HG03378 (cell line): Measurements from ENCODE around the gene SLC2A9.

Experiments
- ATAC-seq: cut with Tn5 transposase; IDR thresholded peaks from one replicate; pipeline ENCODE4 v1.9.1; 2021; ENCODE audit warnings: mild to moderate bottlenecking, moderate library complexity; ENCODE audit not compliant: unreplicated experiment

SLC2A9 gene

GRCh38 chr4:9898596-9899305, 122.5 kb downstream of the SLC2A9 start:
- no peak for ATAC-seq

GRCh38 chr4:9895333-9895705, 126.0 kb downstream of the SLC2A9 start:
- ATAC-seq: no peak

- no peak for ATAC-seq
Measured at GRCh38 chr4:9894644-9895332, 126.5 kb downstream of the SLC2A9 start.

- no peak for ATAC-seq
Measured at GRCh38 chr4:9893329-9894108, 127.8 kb downstream of the SLC2A9 start.

GRCh38 chr4:9891740-9892139, 129.6 kb downstream of the SLC2A9 start:
- ATAC-seq: no peak

- no peak for ATAC-seq
Measured at GRCh38 chr4:9891056-9891455, 130.2 kb downstream of the SLC2A9 start.

- ATAC-seq: no peak
Measured at GRCh38 chr4:9889306-9889705, 132.0 kb downstream of the SLC2A9 start.

GRCh38 chr4:9885958-9886357, 135.3 kb downstream of the SLC2A9 start:
- ATAC-seq: no peak

GRCh38 chr4:9880406-9881197, 140.7 kb downstream of the SLC2A9 start:
- ATAC-seq: no peak

GRCh38 chr4:9877123-9877522, 144.2 kb downstream of the SLC2A9 start:
- ATAC-seq: no peak

GRCh38 chr4:9875516-9875915, 145.8 kb downstream of the SLC2A9 start:
- no peak for ATAC-seq

GRCh38 chr4:9874385-9874784, 146.9 kb downstream of the SLC2A9 start:
- ATAC-seq: no peak

GRCh38 chr4:9870165-9870790, 151.0 kb downstream of the SLC2A9 start:
- ATAC-seq: no peak

- ATAC-seq: no peak
Measured at GRCh38 chr4:9867751-9868425, 153.4 kb downstream of the SLC2A9 start.

GRCh38 chr4:9866931-9867330, 154.4 kb downstream of the SLC2A9 start:
- no peak for ATAC-seq

- ATAC-seq: no peak
Measured at GRCh38 chr4:9861561-9861960, 159.7 kb downstream of the SLC2A9 start.

GRCh38 chr4:9859810-9860209, 161.5 kb downstream of the SLC2A9 start:
- no peak for ATAC-seq

GRCh38 chr4:9849538-9849920, 171.8 kb downstream of the SLC2A9 start:
- ATAC-seq: no peak

- no peak for ATAC-seq
Measured at GRCh38 chr4:9847968-9848748, 173.1 kb downstream of the SLC2A9 start.
